C4-2B (cell line): ENCODE measurements around the gene TIPRL.
"Not testable (repeated sequence)": the region's sequence is repeated elsewhere in the genome, so short reads cannot be mapped to it uniquely, and the experiment has no call there.

ENCODE experiments used
- H3K27ac ChIP-seq: fragments of 450-650 bp; 2 replicates; pipeline ENCODE4 v1.5.1; 2017
- CTCF ChIP-seq: fragments of 450-650 bp; conservative IDR thresholded peaks from 2 replicates; pipeline ENCODE4 v1.5.1; 2017; ENCODE audit warnings: mild to moderate bottlenecking
- ZFX ChIP-seq: fragments of 450-650 bp; IDR thresholded peaks from 2 replicates; pipeline ENCODE4 v1.6.1; 2017

The TIPRL gene

GRCh38 chr1:168199056-168199455 lies 20.3 kb downstream of the TIPRL start:
- no peak overlapping the region for H3K27ac ChIP-seq
- TF ChIP-seq ZFX (no peak), CTCF (no peak)

GRCh38 chr1:168202941-168203654 lies 24.3 kb downstream of the TIPRL start:
- no peak overlapping the region for H3K27ac ChIP-seq
- no peak for TF ChIP-seq CTCF
- no peak for TF ChIP-seq ZFX

DNA sequence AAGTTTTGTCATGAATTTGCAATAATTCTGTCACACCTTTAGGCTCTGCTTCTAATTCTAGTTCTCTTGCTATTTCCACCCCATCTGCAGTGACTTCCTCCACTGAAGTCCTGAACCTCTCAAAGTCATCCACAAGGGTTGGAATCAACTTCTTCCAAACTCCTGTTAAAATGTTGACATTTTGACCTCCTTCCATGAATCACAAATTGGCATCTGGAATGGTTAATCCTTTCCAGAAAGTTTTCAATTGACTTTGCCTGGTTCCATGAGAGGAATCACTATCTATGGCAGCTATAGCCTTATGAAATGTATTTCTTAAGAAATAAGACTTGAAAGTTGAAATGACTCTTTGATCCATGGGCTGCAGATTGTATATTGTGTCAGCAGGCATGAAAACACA lies 27.3 kb downstream of the TIPRL start:
- no peak overlapping the region for H3K27ac ChIP-seq
- TF ChIP-seq CTCF (no peak), ZFX (no peak)

GRCh38 chr1:168207673-168208072 lies 28.9 kb downstream of the TIPRL start:
- not testable (repeated sequence) for H3K27ac ChIP-seq

DNA sequence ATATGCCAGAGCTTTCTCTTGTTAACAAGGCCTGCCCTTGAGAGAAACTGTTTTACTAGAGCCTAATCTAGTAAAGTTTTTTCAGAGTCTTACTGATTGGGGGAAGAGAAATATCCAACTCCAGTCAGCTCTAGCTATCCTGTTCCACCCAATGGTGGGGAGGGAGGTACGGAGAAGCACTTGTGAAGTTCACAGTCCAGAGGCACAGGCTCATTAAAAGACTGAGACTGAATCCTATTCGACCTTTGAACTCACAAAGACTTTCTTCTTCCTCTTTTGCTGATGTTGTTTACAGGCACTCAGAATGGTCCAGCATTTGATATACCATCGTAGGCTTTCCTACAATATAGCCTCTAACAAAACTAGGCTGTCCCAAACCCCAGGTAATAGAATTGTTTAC lies 31.6 kb downstream of the TIPRL start:
- H3K27ac ChIP-seq: no peak overlapping the region
- no peak for TF ChIP-seq ZFX
- no peak for TF ChIP-seq CTCF

GRCh38 chr1:168213349-168213748 lies 34.6 kb downstream of the TIPRL start:
- no peak overlapping the region for H3K27ac ChIP-seq
- TF ChIP-seq CTCF: no peak
- TF ChIP-seq ZFX: no peak

DNA sequence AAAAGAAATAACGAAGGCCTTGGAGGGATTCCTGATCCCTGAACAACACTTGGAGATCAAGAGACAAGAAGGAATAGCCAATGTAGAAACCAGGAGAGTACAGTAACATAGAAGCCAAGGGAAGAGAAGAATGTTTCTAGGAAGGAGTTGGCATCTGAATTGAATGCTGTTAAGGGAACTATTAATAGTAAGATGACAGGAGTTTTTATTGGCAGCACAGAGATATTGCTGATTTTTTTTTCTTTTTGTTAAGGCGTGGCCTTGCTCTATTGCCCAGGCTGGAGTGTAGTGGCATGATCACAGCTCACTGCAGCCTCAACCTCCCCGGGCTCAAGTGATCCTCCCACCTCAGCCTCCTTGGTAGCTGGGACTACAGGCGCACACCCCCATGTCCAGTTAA lies 37.4 kb downstream of the TIPRL start:
- no peak overlapping the region for H3K27ac ChIP-seq
- TF ChIP-seq ZFX (no peak), CTCF (no peak)

GRCh38 chr1:168217664-168218063 lies 38.9 kb downstream of the TIPRL start:
- no peak overlapping the region for H3K27ac ChIP-seq
- no peak for TF ChIP-seq ZFX
- TF ChIP-seq CTCF: no peak
